Eye (tissue), 1 donor: ENCODE data around the gene PGBD2.
"Not testable (repeated sequence)": the region's sequence is repeated elsewhere in the genome, so short reads cannot be mapped to it uniquely, and the experiment has no call there.

Source experiments
- DNase-seq: peaks from one replicate; pipeline ENCODE4 v3.0.0-alpha.2; 2015

Gene PGBD2

DNA sequence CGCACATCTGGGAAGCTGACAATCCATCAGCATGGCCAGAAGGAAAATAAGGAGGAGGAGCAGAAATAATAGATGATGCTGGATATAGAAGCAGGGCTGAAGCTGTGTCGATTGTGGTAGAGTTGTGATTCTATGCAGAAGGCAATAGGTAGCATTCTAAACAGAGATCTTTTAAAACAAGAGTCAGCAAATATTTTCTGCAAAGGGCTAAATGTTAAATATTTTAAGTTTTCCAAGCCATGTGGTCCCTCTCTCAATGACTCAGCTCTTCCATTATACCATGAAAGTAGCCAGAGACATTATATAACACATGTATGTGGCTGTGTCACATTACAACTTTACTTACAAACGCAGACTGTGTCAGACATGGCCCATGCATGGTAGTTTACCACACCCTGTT lies 21.2 kb downstream of the PGBD2 start:
- not testable (repeated sequence) for DNase-seq

DNA sequence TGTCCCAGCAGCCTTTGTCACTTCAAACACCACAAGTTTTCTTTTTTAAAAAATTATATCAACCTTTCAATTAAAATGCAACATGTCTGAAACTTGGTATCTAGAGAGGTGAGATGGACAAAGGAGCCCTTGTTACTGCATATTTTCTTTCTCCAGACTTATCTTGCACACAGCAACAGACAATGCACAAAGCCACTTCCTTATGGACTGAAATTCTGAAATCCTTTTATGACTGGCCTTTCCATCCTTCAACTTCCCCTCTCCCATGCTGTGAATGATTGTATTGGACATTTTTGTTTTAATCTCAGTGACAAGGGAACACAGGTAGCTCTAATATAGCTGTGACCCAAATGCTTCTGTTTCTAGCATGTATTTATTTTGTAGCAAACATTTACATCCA lies 22.1 kb downstream of the PGBD2 start:
- DNase-seq = not testable (repeated sequence)

DNA sequence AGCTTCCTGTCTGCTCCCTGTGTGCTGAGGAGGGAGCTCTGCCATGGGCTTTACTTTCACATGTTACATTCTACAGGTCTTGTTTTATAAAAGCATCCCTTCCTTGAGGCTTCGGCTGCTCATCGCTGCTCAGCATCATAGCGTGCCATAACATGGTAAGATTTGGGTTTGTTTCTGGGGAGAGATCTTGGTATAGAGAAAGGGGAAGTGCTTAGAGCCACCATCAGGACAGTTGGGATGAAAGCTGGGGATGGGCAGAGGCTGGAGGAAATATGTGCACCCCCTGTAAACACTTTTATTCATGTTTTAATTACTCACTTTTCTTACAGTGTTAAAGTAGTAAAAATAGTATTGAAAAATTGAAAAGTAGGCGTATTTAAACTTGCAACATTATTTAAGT lies 24.0 kb downstream of the PGBD2 start:
- DNase-seq = not testable (repeated sequence)

DNA sequence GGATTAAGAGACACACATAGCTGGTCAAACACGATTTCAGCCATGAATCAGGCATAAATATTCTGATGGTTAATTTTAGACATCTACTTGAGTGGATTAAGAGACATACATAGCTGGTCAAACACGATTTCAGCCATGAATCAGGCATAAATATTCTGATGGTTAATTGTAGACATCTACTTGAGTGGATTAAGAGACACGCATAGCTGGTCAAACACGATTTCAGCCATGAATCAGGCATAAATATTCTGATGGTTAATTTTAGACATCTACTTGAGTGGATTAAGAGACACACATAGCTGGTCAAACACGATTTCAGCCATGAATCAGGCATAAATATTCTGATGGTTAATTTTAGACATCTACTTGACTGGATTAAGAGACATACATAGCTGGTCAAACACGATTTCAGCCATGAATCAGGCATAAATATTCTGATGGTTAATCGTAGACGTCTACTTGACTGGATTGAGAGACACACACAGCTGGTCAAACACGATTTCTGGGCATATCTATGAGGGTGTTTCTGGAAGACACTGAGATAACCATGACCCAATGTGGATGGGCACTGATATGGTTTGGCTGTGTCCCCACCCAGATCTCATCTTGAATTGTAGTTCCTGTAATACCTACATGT lies 32.3 kb downstream of the PGBD2 start:
- DNase-seq = not testable (repeated sequence)

DNA sequence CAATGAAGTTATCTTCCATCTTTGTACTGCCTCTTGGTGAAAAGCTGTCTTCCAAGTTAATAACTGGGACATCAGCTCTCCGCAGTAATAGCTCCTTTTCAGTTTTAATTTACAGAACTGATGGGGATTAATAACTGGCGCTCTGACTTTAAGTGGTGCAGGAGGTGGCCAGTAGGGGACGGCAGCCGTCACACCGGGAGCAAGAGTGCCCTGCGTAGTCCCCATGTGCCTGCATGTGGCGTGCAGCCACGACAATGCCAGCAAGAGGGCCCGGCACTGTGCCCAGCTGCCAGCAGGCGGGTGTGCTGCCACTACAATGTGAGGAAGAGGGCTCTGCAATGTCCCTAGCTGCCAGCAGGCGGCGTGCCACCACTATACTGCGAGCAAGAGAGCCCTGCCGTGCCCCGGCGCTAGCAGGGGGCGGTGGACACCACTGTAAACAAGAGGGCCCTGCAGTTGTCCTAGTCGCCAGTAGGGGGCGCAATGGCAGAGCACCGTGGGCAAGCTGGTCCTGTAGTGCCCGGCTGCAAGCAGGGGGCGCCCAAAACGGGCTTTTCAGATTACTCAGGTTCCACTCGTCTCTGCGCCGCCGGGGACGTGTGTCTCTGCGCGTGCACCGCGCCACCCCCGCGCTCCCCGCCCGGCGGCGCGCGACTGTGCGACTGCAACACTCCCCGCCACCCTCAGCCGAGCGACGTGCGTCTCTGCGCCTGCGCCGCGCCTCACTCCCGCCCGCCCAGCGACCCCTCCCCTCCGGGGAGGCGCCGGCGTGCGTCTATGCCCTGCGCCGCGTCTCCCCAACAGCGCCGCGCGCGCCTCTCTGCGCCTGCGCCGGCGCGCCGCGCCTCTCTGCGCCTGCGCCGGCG lies 38.3 kb downstream of the PGBD2 start:
- not testable (repeated sequence) for DNase-seq

DNA sequence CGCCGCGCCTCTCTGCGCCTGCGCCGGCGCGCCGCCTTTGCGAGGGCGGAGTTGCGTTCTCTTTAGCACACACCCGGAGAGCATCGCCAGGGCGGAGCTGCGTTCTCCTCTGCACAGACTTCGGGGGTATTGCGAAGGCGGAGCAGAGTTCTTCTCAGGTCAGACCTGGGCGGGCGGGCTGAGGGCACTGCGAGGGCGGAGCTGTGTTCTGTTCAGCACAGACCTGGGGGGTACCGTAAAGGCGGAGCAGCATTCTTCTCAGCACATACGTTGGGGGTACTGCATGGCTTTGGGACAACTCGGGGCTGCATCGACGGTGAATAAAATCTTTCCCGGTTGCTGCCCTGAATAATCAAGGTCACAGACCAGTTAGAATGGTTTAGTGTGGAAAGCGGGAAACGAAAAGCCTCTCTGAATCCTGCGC lies 39.0 kb downstream of the PGBD2 start:
- not testable (repeated sequence) for DNase-seq

DNA sequence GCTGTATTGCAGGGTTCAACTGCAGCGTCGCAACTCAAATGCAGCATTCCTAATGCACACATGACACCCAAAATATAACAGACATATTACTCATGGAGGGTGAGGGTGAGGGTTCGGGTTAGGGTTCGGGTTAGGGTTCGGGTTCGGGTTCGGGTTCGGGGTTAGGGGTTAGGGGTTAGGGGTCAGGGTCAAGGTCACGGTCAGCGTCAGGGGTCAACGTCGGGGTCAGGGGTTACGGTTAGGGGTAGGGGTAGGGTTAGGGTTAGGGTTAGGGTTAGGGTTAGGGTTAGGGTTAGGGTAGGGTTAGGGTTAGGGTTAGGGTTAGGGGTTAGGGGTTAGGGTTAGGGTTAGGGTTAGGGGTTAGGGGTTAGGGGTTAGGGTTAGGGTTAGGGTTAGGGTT lies 39.4 kb downstream of the PGBD2 start:
- DNase-seq = peak; percentile 36

DNA sequence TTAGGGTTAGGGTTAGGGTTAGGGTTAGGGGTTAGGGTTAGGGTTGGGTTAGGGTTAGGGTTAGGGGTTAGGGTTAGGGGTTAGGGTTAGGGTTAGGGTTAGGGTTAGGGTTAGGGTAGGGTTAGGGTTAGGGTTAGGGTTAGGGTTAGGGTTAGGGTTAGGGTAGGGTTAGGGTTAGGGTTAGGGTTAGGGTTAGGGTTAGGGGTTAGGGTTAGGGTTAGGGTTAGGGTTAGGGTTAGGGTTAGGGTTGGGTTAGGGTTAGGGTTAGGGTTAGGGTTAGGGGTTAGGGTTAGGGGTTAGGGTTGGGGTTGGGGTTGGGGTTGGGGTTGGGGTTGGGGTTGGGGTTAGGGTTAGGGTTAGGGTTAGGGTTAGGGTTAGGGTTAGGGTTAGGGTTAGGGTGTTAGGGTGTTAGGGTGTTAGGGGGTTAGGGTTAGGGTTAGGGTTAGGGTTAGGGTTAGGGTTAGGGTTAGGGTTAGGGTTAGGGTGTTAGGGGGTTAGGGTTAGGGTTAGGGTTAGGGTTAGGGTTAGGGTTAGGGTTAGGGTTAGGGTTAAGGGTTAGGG lies 39.9 kb downstream of the PGBD2 start:
- DNase-seq = not testable (repeated sequence)
